ENCODE results near the gene TFCP2L1. TPM values are rescaled to one million over a fixed set of nuclear protein-coding genes. Genes with fewer than 3 reads are reported as not detected.

The TFCP2L1 gene
- polyA plus RNA-seq, 1 donor = 0.45 TPM

GRCh38 chr2:121286506-121286905 is 1.5 kb upstream of the TFCP2L1 start:
- no peak overlapping the region for H3K27ac ChIP-seq (ENCODE audit: low read length)
- H3K27me3 ChIP-seq (ENCODE audit: control insufficient read depth, insufficient read depth, low read length) = peaks cover 45% of the 10 kb centered on the region
- H3K9me3 ChIP-seq (ENCODE audit: control insufficient read depth, low read depth, low read length) = peaks cover 2% of the 10 kb centered on the region
- no peaks in the 10 kb centered on the region for H3K36me3 ChIP-seq (ENCODE audit: control insufficient read depth, insufficient read depth, low read length)
- peaks cover 9% of the 10 kb centered on the region for H3K4me1 ChIP-seq (ENCODE audit: control insufficient read depth, insufficient read depth, low read length)
- DNase-seq = no peak
- WGBS (ENCODE audit: insufficient coverage, low lambda C conversion rate) = no CpG with 5 or more reads among the region's 4 CpGs
- H3K4me3 ChIP-seq (ENCODE audit: low read length) = no peak overlapping the region

- H3K9me3 ChIP-seq (ENCODE audit: control insufficient read depth, low read depth, low read length) = peaks cover 2% of the 10 kb centered on the region
- H3K4me1 ChIP-seq (ENCODE audit: control insufficient read depth, insufficient read depth, low read length) = peaks cover 9% of the 10 kb centered on the region
- H3K27me3 ChIP-seq (ENCODE audit: control insufficient read depth, insufficient read depth, low read length) = peaks cover 48% of the 10 kb centered on the region
- DNase-seq = no peak
- WGBS (ENCODE audit: insufficient coverage, low lambda C conversion rate) = 76% methylated on average over 2 of the region's 3 CpGs
- no peak overlapping the region for H3K4me3 ChIP-seq (ENCODE audit: low read length)
- H3K27ac ChIP-seq (ENCODE audit: low read length) = no peak overlapping the region
- no peaks in the 10 kb centered on the region for H3K36me3 ChIP-seq (ENCODE audit: control insufficient read depth, insufficient read depth, low read length)
Measured at GRCh38 chr2:121285926-121286325, 924 bp upstream of the TFCP2L1 start.

DNA sequence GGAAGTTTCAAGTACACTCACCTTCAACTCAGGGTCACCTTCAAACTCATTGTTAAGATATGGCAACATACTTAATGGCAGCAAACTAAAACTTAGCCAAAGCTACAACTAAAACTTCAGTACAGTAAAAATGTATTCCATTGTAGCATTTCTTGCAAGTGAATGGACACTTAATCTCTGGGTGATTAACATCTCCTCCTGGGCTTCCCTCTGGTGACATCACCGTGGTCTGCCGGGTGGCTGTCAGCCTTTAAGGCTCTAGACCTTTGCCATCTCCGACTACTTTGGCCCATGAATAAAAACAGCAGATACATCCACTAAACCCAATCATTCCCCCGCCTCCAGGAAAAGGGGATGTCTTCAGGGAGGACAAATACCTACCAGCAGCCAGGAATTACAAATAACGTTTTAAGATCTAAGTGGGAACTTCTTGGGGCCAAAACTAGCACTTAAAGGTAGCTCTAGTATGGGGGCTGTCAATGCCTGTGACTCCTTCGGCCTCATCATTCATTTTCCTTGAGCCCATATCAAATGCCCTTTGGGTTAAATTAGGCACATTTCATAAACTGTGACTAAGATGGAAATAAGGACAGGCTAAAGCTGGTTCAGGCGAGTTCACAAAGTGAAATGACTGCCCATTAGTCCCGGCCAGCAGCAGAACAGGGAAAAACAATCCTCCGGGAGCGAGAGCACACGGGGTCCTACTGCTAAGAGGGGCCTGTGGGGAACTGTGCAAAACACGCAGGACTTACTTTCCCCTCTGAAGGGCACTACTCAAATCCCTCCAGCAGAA is 1.1 kb downstream of the TFCP2L1 start:
- WGBS (ENCODE audit: insufficient coverage, low lambda C conversion rate) = no CpG with 5 or more reads among the region's 12 CpGs
- no peak overlapping the region for H3K4me3 ChIP-seq (ENCODE audit: low read length)
- H3K36me3 ChIP-seq (ENCODE audit: control insufficient read depth, insufficient read depth, low read length) = no peaks in the 10 kb centered on the region
- H3K27ac ChIP-seq (ENCODE audit: low read length) = no peak overlapping the region
- H3K9me3 ChIP-seq (ENCODE audit: control insufficient read depth, low read depth, low read length) = peaks cover 2% of the 10 kb centered on the region
- DNase-seq = no peak
- peaks cover 9% of the 10 kb centered on the region for H3K4me1 ChIP-seq (ENCODE audit: control insufficient read depth, insufficient read depth, low read length)
- peaks cover 54% of the 10 kb centered on the region for H3K27me3 ChIP-seq (ENCODE audit: control insufficient read depth, insufficient read depth, low read length)

DNA sequence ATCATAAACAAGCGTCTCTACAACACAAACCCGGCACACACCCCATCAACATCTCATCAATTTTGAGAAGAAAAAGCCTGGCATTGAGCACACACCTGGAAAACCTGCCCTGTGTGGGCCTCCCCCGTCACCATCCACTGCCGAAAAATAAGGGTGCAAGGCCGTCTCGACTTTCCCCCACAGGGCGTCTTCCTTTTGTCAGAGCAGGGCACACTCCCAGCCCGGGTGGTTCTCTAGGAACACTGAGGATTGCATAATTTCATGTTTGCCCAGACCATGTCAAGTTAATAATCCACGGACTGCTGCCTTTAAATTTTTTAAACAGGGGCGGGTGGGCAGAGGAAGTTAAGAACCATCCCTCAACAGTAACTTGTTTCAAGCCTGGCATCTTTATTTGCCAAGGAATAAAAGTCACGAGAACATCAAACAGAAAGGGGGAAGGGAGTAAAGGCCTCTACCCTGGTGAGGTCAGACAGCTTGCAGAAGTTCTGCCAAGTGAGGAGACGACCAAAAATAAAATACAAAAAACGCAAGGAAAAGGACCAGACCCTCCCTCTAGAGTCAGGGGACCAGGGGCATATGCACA is 2.1 kb downstream of the TFCP2L1 start:
- Histone ChIP-seq H3K27me3 (ENCODE audit: control insufficient read depth, insufficient read depth, low read length) (peaks cover 54% of the 10 kb centered on the region), H3K4me1 (ENCODE audit: control insufficient read depth, insufficient read depth, low read length) (peaks cover 9% of the 10 kb centered on the region), H3K36me3 (ENCODE audit: control insufficient read depth, insufficient read depth, low read length) (no peaks in the 10 kb centered on the region), H3K9me3 (ENCODE audit: control insufficient read depth, low read depth, low read length) (peaks cover 2% of the 10 kb centered on the region), H3K27ac (ENCODE audit: low read length) (no peak overlapping the region), H3K4me3 (ENCODE audit: low read length) (no peak overlapping the region)
- peak in 1 of 2 donors; percentile 37 for DNase-seq
- WGBS (ENCODE audit: insufficient coverage, low lambda C conversion rate) = 23% methylated on average over 2 of the region's 13 CpGs

DNA sequence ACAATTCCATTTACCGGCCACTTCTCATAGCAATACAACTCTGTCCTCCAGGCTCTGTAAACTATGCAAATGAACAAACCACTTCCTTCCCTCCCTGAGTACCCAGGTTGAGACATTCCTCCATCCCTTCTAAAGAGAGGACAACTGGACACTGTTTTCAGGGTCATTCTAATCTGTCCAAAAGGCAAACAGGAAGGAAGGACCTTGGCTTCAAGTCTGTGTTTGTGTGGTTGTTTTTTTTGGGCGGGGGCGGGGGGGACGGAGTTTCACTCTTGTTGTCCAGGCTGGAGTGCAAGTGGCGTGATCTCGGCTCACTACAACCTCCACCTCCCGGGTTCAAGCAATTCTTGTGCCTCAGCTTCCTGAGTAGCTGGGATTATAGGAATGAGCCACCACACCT is 3.3 kb downstream of the TFCP2L1 start:
- H3K36me3 ChIP-seq (ENCODE audit: control insufficient read depth, insufficient read depth, low read length) = no peaks in the 10 kb centered on the region
- no CpG with 5 or more reads among the region's 7 CpGs for WGBS (ENCODE audit: insufficient coverage, low lambda C conversion rate)
- H3K4me3 ChIP-seq (ENCODE audit: low read length) = no peak overlapping the region
- H3K4me1 ChIP-seq (ENCODE audit: control insufficient read depth, insufficient read depth, low read length) = peaks cover 9% of the 10 kb centered on the region
- H3K27ac ChIP-seq (ENCODE audit: low read length) = no peak overlapping the region
- H3K9me3 ChIP-seq (ENCODE audit: control insufficient read depth, low read depth, low read length) = peaks cover 2% of the 10 kb centered on the region
- H3K27me3 ChIP-seq (ENCODE audit: control insufficient read depth, insufficient read depth, low read length) = peaks cover 54% of the 10 kb centered on the region
- no peak for DNase-seq

DNA sequence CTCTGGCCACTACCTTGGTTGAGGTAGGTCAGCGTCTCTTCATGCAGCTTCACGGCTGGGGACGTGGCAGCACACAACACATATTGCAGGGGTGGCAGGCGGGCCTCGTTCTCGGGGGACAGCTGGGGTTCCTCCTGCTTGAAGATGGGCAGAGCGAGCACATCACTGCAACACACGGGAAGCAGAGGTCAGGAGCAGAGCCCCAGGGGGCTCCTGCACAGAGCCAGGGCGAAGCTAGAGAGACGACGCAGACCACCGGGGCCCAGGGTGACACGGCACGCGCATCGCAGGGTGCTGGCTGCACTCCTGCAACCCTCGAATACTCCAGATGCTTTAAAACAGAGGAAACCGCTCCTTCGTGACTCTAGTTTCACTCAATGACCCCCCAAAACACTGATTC is 3.9 kb downstream of the TFCP2L1 start:
- Histone ChIP-seq H3K36me3 (ENCODE audit: control insufficient read depth, insufficient read depth, low read length) (no peaks in the 10 kb centered on the region), H3K27ac (ENCODE audit: low read length) (no peak overlapping the region), H3K4me1 (ENCODE audit: control insufficient read depth, insufficient read depth, low read length) (peaks cover 9% of the 10 kb centered on the region), H3K9me3 (ENCODE audit: control insufficient read depth, low read depth, low read length) (peaks cover 2% of the 10 kb centered on the region), H3K4me3 (ENCODE audit: low read length) (no peak overlapping the region), H3K27me3 (ENCODE audit: control insufficient read depth, insufficient read depth, low read length) (peaks cover 49% of the 10 kb centered on the region)
- no CpG with 5 or more reads among the region's 19 CpGs for WGBS (ENCODE audit: insufficient coverage, low lambda C conversion rate)
- DNase-seq = no peak

DNA sequence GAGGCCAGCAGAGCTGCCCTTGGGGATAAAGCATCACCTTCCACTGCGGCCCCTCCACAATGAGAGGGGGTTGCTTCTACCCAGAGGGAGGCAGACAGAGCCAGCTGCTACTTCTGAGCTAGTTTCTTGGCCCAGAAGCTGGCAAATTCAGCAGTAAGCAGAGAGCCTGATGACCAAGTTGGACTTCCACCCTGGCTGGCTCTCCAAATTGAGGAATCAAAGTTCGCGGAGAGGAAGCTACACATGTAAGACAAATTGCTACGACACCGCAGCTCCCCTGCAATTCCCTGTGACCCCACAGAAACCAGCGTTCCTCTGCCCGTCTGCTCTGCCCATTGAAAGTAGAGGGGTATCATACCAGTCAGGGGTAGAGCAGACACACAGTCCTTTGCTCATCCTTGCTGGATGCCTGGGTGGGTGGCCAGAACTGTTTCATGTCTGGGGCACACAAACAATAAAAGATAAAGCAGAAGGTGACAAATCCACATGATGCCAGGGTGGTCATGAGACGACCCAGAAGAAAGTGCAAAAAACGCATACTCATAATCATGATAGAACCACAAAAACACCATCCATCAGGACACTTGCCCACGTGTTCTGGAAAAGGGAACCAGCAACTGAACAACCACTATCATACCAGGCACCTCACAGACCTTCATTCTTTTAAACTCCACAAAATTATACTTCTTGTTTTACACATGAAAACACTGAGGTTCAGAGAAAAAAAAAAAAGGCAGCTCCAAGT is 5.4 kb downstream of the TFCP2L1 start:
- Histone ChIP-seq H3K9me3 (ENCODE audit: control insufficient read depth, low read depth, low read length) (no peaks in the 10 kb centered on the region), H3K4me1 (ENCODE audit: control insufficient read depth, insufficient read depth, low read length) (peaks cover 9% of the 10 kb centered on the region), H3K36me3 (ENCODE audit: control insufficient read depth, insufficient read depth, low read length) (no peaks in the 10 kb centered on the region), H3K27me3 (ENCODE audit: control insufficient read depth, insufficient read depth, low read length) (peaks cover 38% of the 10 kb centered on the region), H3K27ac (ENCODE audit: low read length) (no peak overlapping the region), H3K4me3 (ENCODE audit: low read length) (no peak overlapping the region)
- DNase-seq = no peak
- 90% methylated on average over 2 of the region's 10 CpGs for WGBS (ENCODE audit: insufficient coverage, low lambda C conversion rate)

DNA sequence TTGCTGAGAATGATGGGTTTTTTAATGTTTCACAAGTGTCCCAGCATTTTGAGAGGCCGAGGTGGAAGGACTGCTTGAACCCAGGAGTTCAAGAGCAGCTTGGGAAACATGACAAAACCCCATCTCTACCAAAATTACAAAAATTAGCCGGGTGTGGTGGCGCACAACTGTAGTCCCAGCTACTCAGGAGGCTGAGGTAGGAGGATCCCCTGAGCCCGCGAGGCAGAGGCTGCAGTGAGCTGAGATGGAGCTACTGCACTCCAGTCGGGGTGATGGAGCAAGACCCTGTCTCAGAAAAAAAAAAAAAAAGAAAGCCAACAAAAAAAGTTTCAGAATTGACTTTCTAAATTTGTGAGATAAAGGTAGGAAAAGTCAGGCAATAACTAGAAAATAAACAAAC is 8.7 kb downstream of the TFCP2L1 start:
- no peak for DNase-seq
- no peak overlapping the region for H3K4me3 ChIP-seq (ENCODE audit: low read length)
- H3K4me1 ChIP-seq (ENCODE audit: control insufficient read depth, insufficient read depth, low read length) = no peaks in the 10 kb centered on the region
- peaks cover 10% of the 10 kb centered on the region for H3K27me3 ChIP-seq (ENCODE audit: control insufficient read depth, insufficient read depth, low read length)
- no peaks in the 10 kb centered on the region for H3K9me3 ChIP-seq (ENCODE audit: control insufficient read depth, low read depth, low read length)
- no CpG with 5 or more reads among the region's 6 CpGs for WGBS (ENCODE audit: insufficient coverage, low lambda C conversion rate)
- H3K36me3 ChIP-seq (ENCODE audit: control insufficient read depth, insufficient read depth, low read length) = no peaks in the 10 kb centered on the region
- no peak overlapping the region for H3K27ac ChIP-seq (ENCODE audit: low read length)

DNA sequence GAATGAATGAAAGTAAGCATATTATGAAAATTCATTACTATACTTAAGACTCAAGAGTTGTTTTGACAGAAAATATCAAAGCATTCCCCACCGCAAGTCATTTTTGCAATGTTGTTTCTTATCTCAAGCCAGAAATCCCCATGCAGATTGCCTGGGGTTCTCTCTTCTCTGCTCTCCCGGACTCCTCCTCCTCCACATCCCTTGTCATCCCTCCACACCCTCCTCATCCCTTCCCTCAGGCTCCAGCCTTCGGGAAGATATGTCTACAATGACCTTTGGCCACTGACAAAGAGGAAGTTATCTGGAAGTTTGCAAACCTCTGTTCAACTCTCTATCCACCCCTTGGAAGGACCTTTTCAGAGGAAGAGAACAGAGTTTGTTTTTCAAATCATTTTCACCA is 11.9 kb downstream of the TFCP2L1 start:
- Histone ChIP-seq H3K9me3 (ENCODE audit: control insufficient read depth, low read depth, low read length) (no peaks in the 10 kb centered on the region), H3K4me3 (ENCODE audit: low read length) (no peak overlapping the region), H3K36me3 (ENCODE audit: control insufficient read depth, insufficient read depth, low read length) (no peaks in the 10 kb centered on the region), H3K4me1 (ENCODE audit: control insufficient read depth, insufficient read depth, low read length) (no peaks in the 10 kb centered on the region), H3K27ac (ENCODE audit: low read length) (no peak overlapping the region), H3K27me3 (ENCODE audit: control insufficient read depth, insufficient read depth, low read length) (peaks cover 2% of the 10 kb centered on the region)
- WGBS (ENCODE audit: insufficient coverage, low lambda C conversion rate) = 20% methylated on average over 1 of the region's 3 CpGs
- DNase-seq = peak in 1 of 2 donors; percentile 19

GRCh38 chr2:121272596-121272995 is 12.4 kb downstream of the TFCP2L1 start:
- Histone ChIP-seq H3K27me3 (ENCODE audit: control insufficient read depth, insufficient read depth, low read length) (peaks cover 2% of the 10 kb centered on the region), H3K4me3 (ENCODE audit: low read length) (no peak overlapping the region), H3K36me3 (ENCODE audit: control insufficient read depth, insufficient read depth, low read length) (no peaks in the 10 kb centered on the region), H3K9me3 (ENCODE audit: control insufficient read depth, low read depth, low read length) (no peaks in the 10 kb centered on the region), H3K4me1 (ENCODE audit: control insufficient read depth, insufficient read depth, low read length) (no peaks in the 10 kb centered on the region), H3K27ac (ENCODE audit: low read length) (no peak overlapping the region)
- DNase-seq = no peak
- 67% methylated on average over 1 of the region's 3 CpGs for WGBS (ENCODE audit: insufficient coverage, low lambda C conversion rate)
